Right forelimb (tissue), 1 donor: ENCODE measurements around the gene FAU.

Source experiments
- DNase-seq: peaks from one replicate; pipeline ENCODE4 v3.0.0-alpha.2; 2018

The FAU gene

GRCh38 chr11:65107078-65107477 lies 14.9 kb downstream of the FAU start:
- DNase-seq, result no peak

- no peak for DNase-seq
These were observed 17.3 kb downstream of the FAU start for GRCh38 chr11:65104628-65105027.

- DNase-seq, result no peak
These were observed 18.5 kb downstream of the FAU start for GRCh38 chr11:65103476-65103875.

- no peak for DNase-seq
These were observed 19.5 kb downstream of the FAU start for GRCh38 chr11:65102142-65103095.

GRCh38 chr11:65100674-65101350 lies 21.1 kb downstream of the FAU start:
- no peak for DNase-seq

- no peak for DNase-seq
These were observed 25.0 kb downstream of the FAU start for GRCh38 chr11:65096926-65097325.

- peak; percentile 89 for DNase-seq
These were observed 25.7 kb downstream of the FAU start, which contains the start of gene VPS51 for GRCh38 chr11:65095974-65096806. Gene VPS51 (plus strand): TSS chr11:65096214. CDS start chr11:65096251, 37 bp downstream.

GRCh38 chr11:65095427-65095826 lies 26.5 kb downstream of the FAU start:
- DNase-seq, result no peak

GRCh38 chr11:65090628-65091027 lies 31.3 kb downstream of the FAU start:
- DNase-seq, result no peak

- no peak for DNase-seq
These were observed 32.3 kb downstream of the FAU start for GRCh38 chr11:65089621-65090020.

- no peak for DNase-seq
These were observed 34.1 kb downstream of the FAU start for GRCh38 chr11:65087827-65088226.

- no peak for DNase-seq
These were observed 34.7 kb downstream of the FAU start for GRCh38 chr11:65087216-65087615.

GRCh38 chr11:65086809-65087208 lies 35.1 kb downstream of the FAU start:
- DNase-seq, result no peak

- no peak for DNase-seq
These were observed 36.5 kb downstream of the FAU start for GRCh38 chr11:65085446-65085845.

GRCh38 chr11:65084598-65085375 lies 37.1 kb downstream of the FAU start:
- no peak for DNase-seq

- peak; percentile 98 for DNase-seq
These were observed 37.9 kb downstream of the FAU start, which contains the start of the genes CDCA5 and ZFPL1 for GRCh38 chr11:65083834-65084597. Gene CDCA5 (minus strand): TSS chr11:65084040. CDS start chr11:65083978, 62 bp downstream. Gene ZFPL1 (plus strand): TSS chr11:65084222. CDS start chr11:65084699, 477 bp downstream.

GRCh38 chr11:65083134-65083833 lies 38.6 kb downstream of the FAU start:
- DNase-seq, result no peak

- DNase-seq, result no peak
These were observed 43.1 kb downstream of the FAU start for GRCh38 chr11:65078786-65079342.

GRCh38 chr11:65078151-65078550 lies 43.8 kb downstream of the FAU start:
- no peak for DNase-seq

- DNase-seq, result no peak
These were observed 44.5 kb downstream of the FAU start for GRCh38 chr11:65077451-65077850.
